ENCODE measurements around the gene CD164L2.
"Not testable (repeated sequence)": the region's sequence is repeated elsewhere in the genome, so short reads cannot be mapped to it uniquely, and the experiment has no call there.

The CD164L2 gene

GRCh38 chr1:27398405-27399149, 15.4 kb upstream of the CD164L2 start:
- Mint-ChIP-seq H3K27me3 (no peaks in the 10 kb centered on the region), H3K4me1 (ENCODE audit: low read depth) (peaks cover 28% of the 10 kb centered on the region), H3K27ac (no peak overlapping the region), H3K36me3 (ENCODE audit: low read depth) (no peaks in the 10 kb centered on the region), H3K4me3 (no peak overlapping the region), H3K9me3 (no peaks in the 10 kb centered on the region)

- H3K9me3 Mint-ChIP-seq = no peaks in the 10 kb centered on the region
- H3K27ac Mint-ChIP-seq = no peak overlapping the region
- H3K36me3 Mint-ChIP-seq (ENCODE audit: low read depth) = no peaks in the 10 kb centered on the region
Measured at GRCh38 chr1:27397749-27398148, 14.6 kb upstream of the CD164L2 start.

GRCh38 chr1:27397110-27397509, 14.0 kb upstream of the CD164L2 start:
- Mint-ChIP-seq H3K27ac (no peak overlapping the region), H3K4me3 (no peak overlapping the region), H3K9me3 (no peaks in the 10 kb centered on the region), H3K4me1 (ENCODE audit: low read depth) (peaks cover 16% of the 10 kb centered on the region), H3K27me3 (no peaks in the 10 kb centered on the region), H3K36me3 (ENCODE audit: low read depth) (no peaks in the 10 kb centered on the region)

More at GRCh38 chr1:27397749-27398148, 14.6 kb upstream of the CD164L2 start:
- H3K4me1 Mint-ChIP-seq (ENCODE audit: low read depth) = peaks cover 20% of the 10 kb centered on the region
- no peaks in the 10 kb centered on the region for H3K27me3 Mint-ChIP-seq
- no peak overlapping the region for H3K4me3 Mint-ChIP-seq

GRCh38 chr1:27395441-27396195, 12.5 kb upstream of the CD164L2 start:
- Mint-ChIP-seq H3K4me1 (ENCODE audit: low read depth) (peaks cover 17% of the 10 kb centered on the region), H3K27me3 (no peaks in the 10 kb centered on the region), H3K27ac (no peak overlapping the region), H3K36me3 (ENCODE audit: low read depth) (no peaks in the 10 kb centered on the region), H3K9me3 (no peaks in the 10 kb centered on the region), H3K4me3 (no peak overlapping the region)

GRCh38 chr1:27394925-27395324, 11.8 kb upstream of the CD164L2 start:
- Mint-ChIP-seq H3K4me3 (no peak overlapping the region), H3K36me3 (ENCODE audit: low read depth) (no peaks in the 10 kb centered on the region), H3K27ac (no peak overlapping the region), H3K9me3 (no peaks in the 10 kb centered on the region), H3K27me3 (no peaks in the 10 kb centered on the region), H3K4me1 (ENCODE audit: low read depth) (peaks cover 17% of the 10 kb centered on the region)

- peaks cover 17% of the 10 kb centered on the region for H3K4me1 Mint-ChIP-seq (ENCODE audit: low read depth)
- peak overlapping the region; percentile 39 for H3K4me3 Mint-ChIP-seq
- H3K27me3 Mint-ChIP-seq = no peaks in the 10 kb centered on the region
- no peaks in the 10 kb centered on the region for H3K9me3 Mint-ChIP-seq
- peak overlapping the region; percentile 2 for H3K27ac Mint-ChIP-seq
- no peaks in the 10 kb centered on the region for H3K36me3 Mint-ChIP-seq (ENCODE audit: low read depth)
Measured at GRCh38 chr1:27394282-27394658, 11.1 kb upstream of the CD164L2 start.

- Mint-ChIP-seq H3K4me3 (peak overlapping the region; percentile 82), H3K27me3 (no peaks in the 10 kb centered on the region), H3K4me1 (ENCODE audit: low read depth) (peaks cover 17% of the 10 kb centered on the region), H3K9me3 (no peaks in the 10 kb centered on the region), H3K36me3 (ENCODE audit: low read depth) (no peaks in the 10 kb centered on the region), H3K27ac (no peak overlapping the region)
Measured at GRCh38 chr1:27393641-27394281, 10.6 kb upstream of the CD164L2 start.

- H3K9me3 Mint-ChIP-seq = no peaks in the 10 kb centered on the region
- H3K36me3 Mint-ChIP-seq (ENCODE audit: low read depth) = no peaks in the 10 kb centered on the region
- H3K4me3 Mint-ChIP-seq = peak overlapping the region; percentile 82
- H3K27me3 Mint-ChIP-seq = no peaks in the 10 kb centered on the region
- peak overlapping the region; percentile 38 for H3K27ac Mint-ChIP-seq
- H3K4me1 Mint-ChIP-seq (ENCODE audit: low read depth) = peaks cover 17% of the 10 kb centered on the region
Measured at GRCh38 chr1:27392778-27393635, 9.9 kb upstream of the CD164L2 start.

GRCh38 chr1:27392096-27392777, 9.1 kb upstream of the CD164L2 start, which contains the start of gene GPR3:
Gene GPR3 (plus strand): TSS chr1:27392622. CDS start chr1:27393799, 1,177 bp downstream.
- Mint-ChIP-seq H3K9me3 (no peaks in the 10 kb centered on the region), H3K27me3 (no peaks in the 10 kb centered on the region), H3K4me3 (peak within 1 kb of the TSS; percentile 85), H3K4me1 (ENCODE audit: low read depth) (peaks cover 17% of the 10 kb centered on the region), H3K36me3 (ENCODE audit: low read depth) (no peaks in the 10 kb centered on the region), H3K27ac (peak within 1 kb of the TSS; percentile 96)

- Mint-ChIP-seq H3K4me3 (peak overlapping the region; percentile 85), H3K36me3 (ENCODE audit: low read depth) (no peaks in the 10 kb centered on the region), H3K27me3 (no peaks in the 10 kb centered on the region), H3K27ac (peak overlapping the region; percentile 96), H3K9me3 (no peaks in the 10 kb centered on the region), H3K4me1 (ENCODE audit: low read depth) (peaks cover 17% of the 10 kb centered on the region)
Measured at GRCh38 chr1:27391511-27392095, 8.5 kb upstream of the CD164L2 start.

- Mint-ChIP-seq H3K27ac (peak overlapping the region; percentile 40), H3K36me3 (ENCODE audit: low read depth) (no peaks in the 10 kb centered on the region), H3K4me1 (ENCODE audit: low read depth) (peaks cover 9% of the 10 kb centered on the region), H3K4me3 (no peak overlapping the region), H3K27me3 (no peaks in the 10 kb centered on the region), H3K9me3 (no peaks in the 10 kb centered on the region)
Measured at GRCh38 chr1:27388337-27389005, 5.3 kb upstream of the CD164L2 start.

- H3K27me3 Mint-ChIP-seq; H3K27ac Mint-ChIP-seq; H3K36me3 Mint-ChIP-seq (ENCODE audit: low read depth); H3K4me3 Mint-ChIP-seq; H3K4me1 Mint-ChIP-seq (ENCODE audit: low read depth); H3K9me3 Mint-ChIP-seq: not testable (repeated sequence)
Measured at GRCh38 chr1:27384797-27385196, 1.7 kb upstream of the CD164L2 start.

- H3K9me3 Mint-ChIP-seq = no peaks in the 10 kb centered on the region
- H3K36me3 Mint-ChIP-seq (ENCODE audit: low read depth) = no peaks in the 10 kb centered on the region
- no peak overlapping the region for H3K4me3 Mint-ChIP-seq
- H3K27ac Mint-ChIP-seq = no peak overlapping the region
- H3K4me1 Mint-ChIP-seq (ENCODE audit: low read depth) = no peaks in the 10 kb centered on the region
- peaks cover 5% of the 10 kb centered on the region for H3K27me3 Mint-ChIP-seq
Measured at GRCh38 chr1:27383661-27384060, 528 bp upstream of the CD164L2 start.

Measured in stimulated activated naive CD8-positive, alpha-beta T cell treated with anti-CD3 and anti-CD28 coated beads, Interleukin-15, Interleukin-2, amounts not matched to agents 100 ng/mL and 50 ng/mL, for 24 hours (primary cell).